ENCODE data around the gene ATM.
"Not testable (repeated sequence)": the region's sequence is repeated elsewhere in the genome, so short reads cannot be mapped to it uniquely, and the experiment has no call there.

Gene ATM

GRCh38 chr11:108221371-108221770 is 1.5 kb upstream of the ATM start:
- no peak for DNase-seq

- no peak for DNase-seq
Observed at GRCh38 chr11:108221911-108222573, 825 bp upstream of the ATM start.

DNA sequence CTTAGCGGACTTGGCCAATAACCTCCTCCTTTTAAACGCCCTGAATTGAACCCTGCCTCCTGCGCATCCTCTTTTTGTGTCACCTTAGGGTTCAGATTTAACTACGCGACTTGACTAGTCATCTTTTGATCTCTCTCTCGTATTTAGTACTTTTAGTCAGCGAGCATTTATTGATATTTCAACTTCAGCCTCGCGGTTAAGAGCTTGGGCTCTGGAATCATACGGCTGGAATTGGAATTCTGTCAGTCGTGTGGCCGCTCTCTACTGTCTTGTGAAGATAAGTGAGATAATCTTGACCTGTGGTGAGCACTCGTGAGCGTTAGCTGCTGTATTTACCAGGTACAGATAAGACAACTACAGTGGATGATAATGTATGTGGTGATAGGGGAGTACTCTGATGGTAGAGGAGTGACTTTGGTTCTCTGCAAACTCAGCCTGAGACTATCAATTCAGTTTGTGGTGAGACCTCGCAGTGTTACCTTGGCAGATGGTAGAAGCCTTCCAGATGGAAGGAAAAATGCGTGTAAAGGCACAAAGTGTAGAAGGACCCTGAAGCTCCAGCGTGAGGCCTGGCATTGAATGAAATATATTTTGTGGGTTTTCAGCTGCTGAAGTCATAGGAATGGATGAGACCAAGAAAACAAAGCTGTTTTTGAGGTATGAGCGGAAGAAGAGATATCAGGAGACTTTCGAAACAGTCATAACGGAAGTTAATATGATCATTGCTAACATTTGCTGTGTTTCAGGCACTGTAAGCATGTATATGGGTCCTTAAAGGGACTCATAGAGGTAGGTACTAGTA is 682 bp downstream of the ATM start:
- DNase-seq, result no peak

GRCh38 chr11:108224366-108224765 is 1.5 kb downstream of the ATM start:
- no peak for DNase-seq

DNA sequence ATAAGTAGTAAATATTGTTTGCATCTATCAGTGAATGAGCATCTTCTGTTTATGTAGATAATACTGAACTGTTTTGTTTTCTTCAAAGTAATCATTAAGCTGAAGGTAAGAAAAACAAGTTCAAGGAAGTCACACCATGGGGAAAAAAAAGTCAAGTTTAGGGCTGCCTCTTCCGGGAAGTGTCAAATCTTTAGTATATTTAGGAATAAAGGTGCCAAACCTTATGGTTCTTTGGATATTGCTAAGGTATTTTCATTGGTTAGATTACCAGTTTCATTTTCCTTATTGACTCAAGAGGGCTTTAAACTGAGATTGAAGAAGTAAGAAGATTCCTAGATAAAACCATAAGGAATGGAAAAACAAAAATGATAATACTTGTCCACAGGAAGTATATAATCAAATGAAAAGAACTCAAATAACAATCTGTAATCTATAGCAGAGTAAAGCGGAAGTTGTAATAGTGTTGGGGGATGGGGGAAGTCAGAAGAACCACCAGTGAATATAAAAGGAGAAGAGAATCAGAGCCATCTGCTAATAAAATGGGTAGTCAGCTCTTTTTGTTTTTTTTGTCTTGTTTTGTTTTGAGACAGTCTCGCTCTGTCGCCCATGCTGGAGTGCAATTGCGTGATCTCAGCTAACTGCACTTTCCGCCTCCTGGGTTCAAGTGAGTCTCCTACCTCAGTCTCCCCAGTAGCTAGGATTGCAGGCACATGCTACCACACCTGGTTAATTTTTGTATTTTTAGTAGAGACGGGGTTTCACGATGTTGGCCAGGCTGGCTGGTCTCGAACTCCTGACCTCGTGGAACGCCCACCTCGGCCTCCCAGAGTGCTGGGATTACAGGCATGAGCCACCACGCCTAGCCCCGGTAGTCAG is 2.3 kb downstream of the ATM start:
- DNase-seq, result no peak

- DNase-seq, result no peak
Observed at GRCh38 chr11:108226036-108226435, 3.2 kb downstream of the ATM start.

- DNase-seq, result no peak
Observed at GRCh38 chr11:108228251-108228650, 5.4 kb downstream of the ATM start.

- no peak for DNase-seq
Observed at GRCh38 chr11:108233277-108233945, 10.5 kb downstream of the ATM start.

DNA sequence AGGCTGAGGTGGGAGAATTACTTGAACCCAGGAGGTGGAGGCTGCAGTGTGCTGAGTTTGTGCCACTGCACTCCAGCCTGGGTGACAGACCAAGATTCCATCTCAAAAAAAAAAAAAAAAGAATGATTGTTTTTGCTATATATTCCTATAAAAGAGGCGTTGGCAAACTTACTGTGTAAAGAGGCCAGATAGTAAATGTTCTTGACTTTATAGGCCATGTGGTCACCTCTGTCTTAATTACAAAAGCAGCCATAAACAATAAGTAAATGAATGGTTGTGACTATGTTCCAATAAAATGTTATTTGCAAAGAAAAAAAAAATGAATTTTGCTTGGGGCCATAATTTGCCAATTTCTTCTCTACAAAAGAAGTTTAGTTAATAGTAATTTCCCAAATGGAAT is 12.3 kb downstream of the ATM start:
- DNase-seq, result no peak

GRCh38 chr11:108235633-108236032 is 12.8 kb downstream of the ATM start:
- no peak for DNase-seq

DNA sequence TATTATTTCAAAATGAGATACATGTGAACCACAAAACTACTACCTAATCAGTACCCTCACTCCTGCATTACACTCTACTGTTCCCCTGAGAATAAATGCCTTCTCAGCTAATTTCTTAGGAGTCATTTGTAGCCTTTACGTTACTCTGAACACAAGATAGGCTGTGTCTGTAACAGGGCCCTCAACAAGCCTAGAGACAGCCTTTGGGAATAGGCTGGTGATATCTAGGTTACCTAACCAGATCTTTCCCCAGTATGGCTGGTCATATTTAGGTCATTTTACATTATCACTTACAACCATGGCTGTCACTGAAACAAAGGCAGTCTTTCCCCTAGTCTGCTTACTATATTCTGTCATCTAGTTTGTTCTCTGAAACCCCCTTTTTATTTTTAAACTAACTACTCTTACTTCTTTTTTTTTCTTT is 14.2 kb downstream of the ATM start:
- DNase-seq, result no peak

GRCh38 chr11:108239076-108239475 is 16.2 kb downstream of the ATM start:
- no peak for DNase-seq

DNA sequence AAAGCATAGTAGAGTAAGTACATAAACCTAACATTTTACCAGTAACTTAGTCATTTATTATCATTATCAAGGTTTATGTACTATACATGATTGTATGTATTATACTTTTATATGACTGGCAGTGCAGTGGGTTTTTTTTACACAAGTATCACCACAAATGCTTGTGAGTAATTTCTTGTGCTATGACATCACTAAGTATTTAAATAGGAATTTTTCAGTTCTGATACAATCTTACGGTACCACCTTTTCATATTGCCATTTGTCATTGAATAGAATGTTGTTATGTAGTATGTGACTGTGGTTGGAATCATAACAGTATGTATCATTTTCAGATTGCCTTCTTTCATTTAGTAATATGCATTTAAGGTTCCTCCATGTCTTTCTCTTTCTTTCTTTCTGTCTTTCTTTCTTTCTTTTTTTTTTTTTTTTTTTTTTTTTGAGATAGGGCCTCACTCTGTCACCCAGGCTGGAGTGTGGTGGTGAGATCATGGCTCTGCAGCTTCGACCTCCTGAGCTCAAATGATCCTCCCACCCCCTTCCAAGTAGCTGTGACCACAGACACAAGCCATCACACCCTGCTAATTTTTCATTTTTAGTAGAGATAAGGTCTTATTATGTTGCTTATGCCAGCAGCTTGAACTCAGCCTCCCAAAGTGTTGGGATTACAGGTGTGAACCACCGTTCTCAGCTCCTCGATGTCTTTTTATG is 18.6 kb downstream of the ATM start:
- no peak for DNase-seq

- no peak for DNase-seq
Observed at GRCh38 chr11:108242422-108242821, 19.6 kb downstream of the ATM start.

- DNase-seq, result no peak
Observed at GRCh38 chr11:108246308-108246707, 23.4 kb downstream of the ATM start.

- DNase-seq, result no peak
Observed at GRCh38 chr11:108246885-108247284, 24.0 kb downstream of the ATM start.

- DNase-seq, result no peak
Observed at GRCh38 chr11:108253176-108253575, 30.3 kb downstream of the ATM start.

DNA sequence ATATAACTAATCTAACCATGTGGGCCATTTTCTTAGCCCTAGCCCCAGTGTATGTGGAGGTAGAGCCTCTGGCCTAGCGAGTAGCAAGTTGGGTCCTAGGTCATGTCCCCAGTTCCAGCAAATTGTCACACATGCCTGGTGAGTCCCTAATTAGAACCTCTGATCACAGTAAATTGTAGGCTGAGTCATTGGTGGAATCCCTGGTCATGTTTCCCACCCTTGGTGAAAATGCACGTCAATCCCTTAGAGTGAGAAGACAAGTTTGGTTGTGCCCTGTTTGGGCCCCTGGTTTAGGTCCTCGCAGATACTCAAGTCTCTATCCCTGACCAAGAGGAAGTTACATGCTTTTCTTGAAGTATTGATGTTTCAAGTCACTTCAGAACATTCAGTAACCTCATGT is 46.7 kb downstream of the ATM start:
- DNase-seq, result no peak

DNA sequence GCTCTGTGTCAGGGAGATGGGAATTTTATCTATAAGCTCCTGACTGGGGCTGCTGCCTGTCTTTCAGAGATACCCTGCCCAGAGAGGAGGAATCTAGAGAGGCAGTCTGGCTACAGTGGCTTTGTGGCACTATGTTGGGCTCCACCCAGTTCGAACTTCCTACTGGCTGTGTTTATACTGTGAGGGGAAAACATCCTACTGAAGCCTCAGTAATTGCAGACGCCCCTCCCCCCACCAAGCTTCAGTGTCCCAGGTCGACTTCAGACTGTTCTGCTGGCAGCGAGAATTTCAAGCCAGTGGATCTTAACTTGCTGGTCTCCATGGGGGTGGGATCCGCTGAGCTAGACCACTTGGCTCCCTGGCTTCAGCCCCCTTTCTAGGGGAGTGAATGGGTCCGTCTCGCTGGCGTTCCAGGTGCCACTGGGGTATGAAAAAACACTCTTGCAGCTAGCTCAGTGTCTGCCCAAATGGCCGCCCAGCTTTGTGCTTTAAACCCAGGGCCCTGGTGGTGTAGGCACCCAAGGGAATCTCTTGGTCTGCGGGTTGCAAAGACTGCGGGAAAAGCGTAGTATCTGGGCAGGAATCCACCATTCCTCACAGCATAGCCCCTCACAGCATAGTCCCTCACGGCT is 54.2 kb downstream of the ATM start:
- not testable (repeated sequence) for DNase-seq

DNA sequence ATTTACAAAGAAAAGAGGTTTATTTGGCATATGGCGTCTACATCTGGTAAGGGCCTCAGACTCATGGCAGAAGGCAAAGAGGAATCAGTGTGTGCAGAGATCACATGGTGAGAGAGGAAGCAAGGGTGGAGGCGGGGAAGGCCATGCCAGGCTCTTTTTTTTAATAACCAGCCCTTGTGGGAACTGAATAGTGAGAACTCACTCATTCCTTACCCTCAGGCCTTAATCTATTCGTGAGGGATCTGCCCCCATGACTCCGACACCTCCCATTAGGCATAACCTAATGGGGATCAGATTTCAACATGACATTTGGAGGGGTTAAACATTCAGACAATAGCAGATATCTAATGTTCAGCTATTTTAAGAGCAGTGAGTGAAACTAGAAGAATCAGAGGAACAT is 55.7 kb downstream of the ATM start:
- DNase-seq, result no peak

- DNase-seq, result no peak
Observed at GRCh38 chr11:108278954-108279353, 56.1 kb downstream of the ATM start.

- no peak for DNase-seq
Observed at GRCh38 chr11:108286370-108286769, 63.5 kb downstream of the ATM start.

Measured in NCI-H187 (cell line).